Measurements from ENCODE around the gene OTOS. TPM values are rescaled to one million over a fixed set of nuclear protein-coding genes. Genes with fewer than 3 reads are reported as not detected.

OTOS gene
- total RNA-seq, 4 donors from 2014 or later: not detected

GRCh38 chr2:240174496-240174895, 34.0 kb upstream of the OTOS start:
- no peak for TF ChIP-seq CTCF (IDR thresholded peaks at IDR 0.05)
- ATAC-seq (ENCODE audit: low FRiP score) (no peak), DNase-seq (ENCODE audit: low spot score) (no peak)

- no peak for TF ChIP-seq CTCF (IDR thresholded peaks at IDR 0.05)
- no peak for ATAC-seq (ENCODE audit: low FRiP score)
- no peak for DNase-seq (ENCODE audit: low spot score)
Measured at GRCh38 chr2:240172071-240172895, 31.8 kb upstream of the OTOS start.

- TF ChIP-seq CTCF (IDR thresholded peaks at IDR 0.05): no peak
- no peak for ATAC-seq (ENCODE audit: low FRiP score)
- no peak for DNase-seq (ENCODE audit: low spot score)
Measured at GRCh38 chr2:240170883-240171282, 30.4 kb upstream of the OTOS start.

- TF ChIP-seq CTCF (IDR thresholded peaks at IDR 0.05): no peak
Measured at GRCh38 chr2:240170354-240170735, 29.9 kb upstream of the OTOS start.

GRCh38 chr2:240169486-240170353, 29.3 kb upstream of the OTOS start:
- ATAC-seq (ENCODE audit: low FRiP score) (no peak), DNase-seq (ENCODE audit: low spot score) (no peak)

More at GRCh38 chr2:240170354-240170735, 29.9 kb upstream of the OTOS start:
- ATAC-seq (ENCODE audit: low FRiP score) (no peak), DNase-seq (ENCODE audit: low spot score) (no peak)

More at GRCh38 chr2:240169486-240170353, 29.3 kb upstream of the OTOS start:
- no peak for TF ChIP-seq CTCF (IDR thresholded peaks at IDR 0.05)

Data from omental fat pad (tissue), 4 donors.